Ovary (tissue), 9 donors: Measurements from ENCODE around the gene GRIK1. TPM values are rescaled to one million over a fixed set of nuclear protein-coding genes. Genes with fewer than 3 reads are reported as not detected.

ENCODE experiments used
- DNase-seq, 5 donors: peaks; one replicate each; pipeline ENCODE4 v3.0.0-alpha.2; 2019 to 2020
- H3K27ac ChIP-seq, 2 donors: fragments of 200-600 bp; one replicate each; pipeline versions ENCODE4 v1.5.1 to v1.8.0; 2019 to 2022
- H3K27me3 ChIP-seq: fragments of 200-600 bp; one replicate; pipeline ENCODE4 v1.8.0; 2022
- H3K36me3 ChIP-seq: fragments of 200-600 bp; sonication (generic); one replicate; pipeline ENCODE4 v1.5.1; 2019
- H3K4me1 ChIP-seq: one replicate; pipeline ENCODE4 v1.8.1; 2013; ENCODE audit warnings: mild to moderate bottlenecking, moderate library complexity; ENCODE audit not compliant: insufficient read depth
- H3K4me3 ChIP-seq: fragments of 200-600 bp; sonication (generic); one replicate; pipeline ENCODE4 v1.5.1; 2017
- H3K9me3 ChIP-seq, 2 donors: fragments of 200-600 bp in 1 of 2; sonication (generic) in 1 of 2; one replicate each; pipeline versions ENCODE4 v1.5.1 to v1.8.1; 2013 to 2019; ENCODE audit warnings: mild to moderate bottlenecking in 1 of 2, moderate library complexity in 1 of 2
- EP300 ChIP-seq: sonication (generic); formaldehyde crosslinking; IDR thresholded peaks from one replicate; pipeline ENCODE4 v1.6.1; 2017; ENCODE audit warnings: antibody characterized with exemption
- POLR2A ChIP-seq: fragments of 450-650 bp; IDR thresholded peaks from one replicate; pipeline ENCODE4 v1.6.1; 2017; ENCODE audit warnings: antibody characterized with exemption, mild to moderate bottlenecking, moderate library complexity
- WGBS, 3 donors: extraction: QIAGEN DNeasy Blood & Tissue Kit in 1 of 3; methylation state at CpG; one replicate each; pipeline versions ENCODE4 v1.1.5 to v1.1.7; 2013 to 2017; 5-methylcytosine and 5-hydroxymethylcytosine counted together
- intact Hi-C, 4 donors: fragments of 100-400 bp; cut with DNase I; formaldehyde crosslinking; loops; one replicate each; pipeline versions ENCODE4 v1.11.0 to v1.15.1; 2022 to 2023
- polyA plus RNA-seq, 2 donors: library from polyadenylated mRNA; stranded (reverse); fragments of 200-250 nt in 1 of 2; fragments of 350-450 nt in 1 of 2; fragmentation: Illumina TruSeq in 1 of 2; extraction: RNeasy Lipid Tissue Mini Kit (QIAGEN cat#74804) in 1 of 2; gene quantifications; one replicate each; pipeline ENCODE4 v1.2.3, GENCODE V29; 2013 to 2014
- total RNA-seq, 7 donors: library from RNA; depleted of rRNA in 2 of 7; stranded (reverse); fragments of >200 nt in 2 of 7; fragmentation: NEBNext Ultra II Directional in 3 of 7; extraction: Animal tissue kit (Norgen Biotek cat#: 25700) in 3 of 7; gene quantifications; one replicate each; pipeline versions ENCODE4 v1.1.0 to v1.2.4, GENCODE V29; 2016 to 2023
- TF ChIP-seq, protein P1 (sequence below), 3 donors: fragments of 450-650 bp in 2 of 3; fragments of 200-600 bp in 1 of 3; IDR thresholded peaks; one replicate each; pipeline versions ENCODE4 v1.5.1 to v1.8.0; 2016 to 2022; ENCODE audit warnings: antibody characterized with exemption in 3 of 3, mild to moderate bottlenecking in 1 of 3
- donor health status: DM: no; HTN: no; CAD: no; lungs with moderate emphysema.
- donor health status: DM: no; HTN: no; CAD: no.
- donor health status: Bipolar disorder and iron deficiency.
- donor health status: DM: yes; HTN: yes; CAD: no.
- donor health status: DM: no; HTN: no; CAD: no.
- donor health status: DM: yes; HTN: yes; CAD: no.

The GRIK1 gene
- total and polyA plus RNA-seq, 9 donors: 0.15 to 1.3 (median 0.34) TPM; not detected in 4

DNA sequence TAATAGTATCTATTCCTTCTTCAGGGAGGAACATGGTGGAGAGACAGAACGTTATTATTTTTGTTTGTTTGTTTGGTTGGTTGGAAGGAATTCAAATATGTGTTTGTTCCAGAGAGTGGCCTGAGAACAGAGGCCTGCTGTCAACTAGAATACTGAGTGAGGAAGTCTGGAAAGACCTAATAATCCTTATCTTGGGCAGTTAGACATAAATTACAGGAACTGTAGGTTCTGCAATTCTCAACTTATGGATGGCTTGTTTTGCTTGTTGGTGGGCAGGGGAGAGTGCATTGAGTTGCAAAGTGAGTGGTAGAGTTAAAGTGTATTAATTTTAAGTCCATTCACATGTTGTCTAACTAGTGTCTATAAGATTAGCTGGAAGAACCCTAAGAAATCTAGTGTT is 443.5 kb downstream of the GRIK1 start:
- Histone ChIP-seq H3K36me3 (no peaks in the 10 kb centered on the region), H3K27ac (no peak overlapping the region), H3K27me3 (no peaks in the 10 kb centered on the region), H3K9me3 (no peaks in the 10 kb centered on the region), H3K4me1 (no peaks in the 10 kb centered on the region), H3K4me3 (no peak overlapping the region)
- no peak for TF ChIP-seq POLR2A
- TF ChIP-seq, protein P1, sequence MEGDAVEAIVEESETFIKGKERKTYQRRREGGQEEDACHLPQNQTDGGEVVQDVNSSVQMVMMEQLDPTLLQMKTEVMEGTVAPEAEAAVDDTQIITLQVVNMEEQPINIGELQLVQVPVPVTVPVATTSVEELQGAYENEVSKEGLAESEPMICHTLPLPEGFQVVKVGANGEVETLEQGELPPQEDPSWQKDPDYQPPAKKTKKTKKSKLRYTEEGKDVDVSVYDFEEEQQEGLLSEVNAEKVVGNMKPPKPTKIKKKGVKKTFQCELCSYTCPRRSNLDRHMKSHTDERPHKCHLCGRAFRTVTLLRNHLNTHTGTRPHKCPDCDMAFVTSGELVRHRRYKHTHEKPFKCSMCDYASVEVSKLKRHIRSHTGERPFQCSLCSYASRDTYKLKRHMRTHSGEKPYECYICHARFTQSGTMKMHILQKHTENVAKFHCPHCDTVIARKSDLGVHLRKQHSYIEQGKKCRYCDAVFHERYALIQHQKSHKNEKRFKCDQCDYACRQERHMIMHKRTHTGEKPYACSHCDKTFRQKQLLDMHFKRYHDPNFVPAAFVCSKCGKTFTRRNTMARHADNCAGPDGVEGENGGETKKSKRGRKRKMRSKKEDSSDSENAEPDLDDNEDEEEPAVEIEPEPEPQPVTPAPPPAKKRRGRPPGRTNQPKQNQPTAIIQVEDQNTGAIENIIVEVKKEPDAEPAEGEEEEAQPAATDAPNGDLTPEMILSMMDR (IDR thresholded peaks at IDR 0.05): no peak
- no peak for TF ChIP-seq EP300
- no peak for DNase-seq
- intact Hi-C loops: no loop called here
- WGBS, 3 donors: 11 to 18% (median 12%) methylated on average over 1 of the region's 1 CpG

DNA sequence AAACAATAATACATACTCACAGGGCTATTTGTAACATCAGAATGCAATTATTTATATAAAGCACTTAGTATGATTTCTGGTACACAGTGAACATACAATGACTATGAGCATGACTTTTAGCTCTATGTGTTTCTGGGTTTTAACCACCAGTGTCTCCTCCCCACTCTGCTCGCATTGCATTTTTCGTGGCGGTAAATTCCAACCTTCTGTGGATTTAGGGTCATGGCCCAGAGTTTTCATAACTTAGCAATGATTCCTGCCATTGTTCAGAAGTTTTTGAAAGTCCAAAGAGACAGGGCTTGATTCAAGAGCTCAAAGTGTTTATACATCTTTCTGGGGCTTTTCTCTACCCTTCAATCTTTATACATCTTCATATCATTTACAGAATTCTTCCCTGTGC is 449.8 kb downstream of the GRIK1 start:
- Histone ChIP-seq H3K27me3 (no peaks in the 10 kb centered on the region), H3K9me3 (no peaks in the 10 kb centered on the region), H3K4me1 (peaks cover 2% of the 10 kb centered on the region), H3K36me3 (no peaks in the 10 kb centered on the region), H3K27ac (no peak overlapping the region), H3K4me3 (no peak overlapping the region)
- intact Hi-C loops: no loop called here
- TF ChIP-seq POLR2A (no peak), EP300 (no peak)
- TF ChIP-seq, protein P1 (IDR thresholded peaks at IDR 0.05): no peak
- no peak for DNase-seq
- 91 to 95% (median 94%) methylated on average over 3 of the region's 3 CpGs for WGBS, 3 donors

GRCh38 chr21:29487154-29487553 is 452.6 kb downstream of the GRIK1 start:
- DNase-seq: no peak
- intact Hi-C loops: no loop called here
- WGBS, 3 donors: 11 to 36% (median 27%) methylated on average over 4 of the region's 4 CpGs

More at GRCh38 chr21:29487154-29487553, 452.6 kb downstream of the GRIK1 start:
- H3K27ac ChIP-seq: no peak overlapping the region
- peaks cover 2% of the 10 kb centered on the region for H3K4me1 ChIP-seq
- H3K9me3 ChIP-seq: no peaks in the 10 kb centered on the region
- H3K27me3 ChIP-seq: no peaks in the 10 kb centered on the region
- TF ChIP-seq, protein P1 (IDR thresholded peaks at IDR 0.05): no peak
- no peak for TF ChIP-seq EP300
- TF ChIP-seq POLR2A: no peak
- H3K4me3 ChIP-seq: no peak overlapping the region
- H3K36me3 ChIP-seq: no peaks in the 10 kb centered on the region

Other genes with a start within 250 kb of the GRIK1 start
- gene CLDN17, start 226.8 kb upstream of the GRIK1 start, total RNA-seq: not detected
- not detected for gene CLDN17, start 226.8 kb upstream of the GRIK1 start, polyA plus RNA-seq